GM11168 (cell line): ENCODE results near the gene NAV2.
"Not testable (repeated sequence)": the region's sequence is repeated elsewhere in the genome, so short reads cannot be mapped to it uniquely, and the experiment has no call there.

Source experiments
- in situ Hi-C: fragments of 300-500 bp; cut with MboI; formaldehyde crosslinking; loops from one replicate; pipeline ENCODE4 v1.12.0; 2022; ENCODE audit warnings: low sequenced_read_pairs; ENCODE audit not compliant: unreplicated experiment

Gene NAV2

GRCh38 chr11:19996571-19996970 lies 283.9 kb downstream of the NAV2 start:
- in situ Hi-C loops, result no loop called here

- in situ Hi-C loops, result no loop called here
Measured at GRCh38 chr11:20000022-20000350, 287.3 kb downstream of the NAV2 start.

DNA sequence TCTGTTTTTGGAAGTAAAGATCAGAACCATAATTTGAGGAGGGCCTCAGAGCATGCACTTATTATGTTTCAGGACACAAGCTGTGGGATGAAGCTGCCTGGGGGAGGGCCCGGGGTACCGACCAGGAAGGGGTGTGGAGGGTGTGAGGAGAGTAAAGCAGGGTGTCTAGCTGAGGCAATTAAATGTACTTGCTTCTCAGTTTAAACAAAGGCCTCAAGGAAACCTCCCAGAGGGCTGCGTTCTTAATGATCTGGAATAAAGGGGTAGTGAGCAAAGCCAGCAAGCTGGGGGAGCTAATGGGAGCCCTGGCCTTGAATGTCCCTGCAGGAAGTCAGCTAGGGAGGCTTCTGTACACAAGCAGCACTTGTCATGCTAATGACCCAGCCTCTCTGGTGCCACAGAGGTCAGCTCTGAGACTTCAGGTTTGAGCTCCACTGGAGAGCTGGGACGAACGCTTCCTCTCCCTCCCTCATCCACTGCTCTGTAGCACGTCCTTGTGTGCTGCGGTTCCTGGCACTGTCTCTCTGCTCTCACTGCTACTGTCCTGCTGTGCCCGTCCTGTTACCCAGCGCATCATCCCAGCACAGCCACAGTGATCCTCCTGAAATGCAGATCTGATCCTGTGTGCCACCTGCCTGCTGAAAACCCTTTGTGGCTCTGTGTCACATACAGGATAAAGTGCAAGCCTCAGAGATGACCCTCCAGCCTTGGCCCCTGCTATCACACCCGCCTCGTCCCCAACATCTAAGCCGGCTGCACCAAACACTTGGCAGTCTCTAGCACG lies 287.9 kb downstream of the NAV2 start:
- in situ Hi-C loops, result no loop called here

- in situ Hi-C loops, result no loop called here
Measured at GRCh38 chr11:20002312-20003216, 289.9 kb downstream of the NAV2 start.

- in situ Hi-C loops, result no loop called here
Measured at GRCh38 chr11:20003351-20003750, 290.7 kb downstream of the NAV2 start.

DNA sequence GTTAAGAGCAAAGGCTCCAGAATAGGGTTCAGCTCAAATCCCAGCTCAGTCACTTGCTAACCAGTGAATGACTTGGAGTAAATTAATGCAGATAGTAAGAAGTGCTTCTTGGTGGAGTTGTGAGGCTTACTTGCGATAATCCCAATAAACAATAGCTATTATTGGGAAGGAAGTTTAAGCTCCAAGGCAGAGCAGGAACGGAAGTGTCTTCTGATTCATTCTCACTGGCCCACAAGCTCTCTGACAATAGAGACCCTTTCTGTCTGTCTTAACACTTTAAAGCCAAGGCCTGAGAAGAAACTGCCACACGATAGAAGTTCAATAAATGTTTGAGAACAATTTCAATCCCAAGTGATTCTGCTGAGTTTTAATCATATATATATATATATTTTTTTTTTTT lies 292.2 kb downstream of the NAV2 start:
- in situ Hi-C loops, result no loop called here

DNA sequence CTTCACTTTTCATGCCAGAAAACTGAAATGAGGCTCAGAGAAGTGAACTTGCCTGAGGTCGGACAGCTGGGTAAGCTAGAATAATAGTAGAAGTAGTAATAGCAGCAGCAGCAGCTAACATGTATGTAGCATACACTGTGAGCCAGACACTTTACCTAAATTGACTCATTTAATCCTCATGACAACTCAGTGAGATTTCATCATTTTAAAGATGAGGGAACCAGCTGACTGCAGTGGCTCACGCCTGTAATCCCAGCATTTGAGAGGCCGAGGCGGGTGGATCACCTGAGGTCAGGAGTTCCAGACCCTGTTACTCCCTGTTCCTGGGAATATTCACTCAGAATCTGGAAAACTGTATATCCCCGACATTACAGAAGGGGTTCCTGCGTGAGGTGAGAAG lies 293.1 kb downstream of the NAV2 start:
- in situ Hi-C loops, result no loop called here

DNA sequence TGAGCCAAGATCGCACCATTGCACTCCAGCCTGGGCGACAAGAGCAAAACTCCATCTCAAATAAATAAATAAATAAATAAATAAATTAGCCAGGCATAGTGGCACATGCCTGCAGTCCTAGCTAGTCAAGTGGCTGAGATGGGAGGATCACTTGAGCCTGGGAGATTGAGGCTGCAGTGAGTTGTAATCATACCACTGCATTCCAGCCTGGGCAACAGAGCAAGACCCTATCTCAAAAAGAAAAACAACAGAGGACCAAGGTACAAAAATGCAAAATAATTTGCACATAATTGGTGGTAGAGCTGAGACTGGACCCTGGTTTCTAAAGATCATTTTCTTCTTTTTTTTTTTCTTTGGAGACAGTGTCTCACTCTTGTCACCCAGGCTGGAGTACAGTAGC lies 294.0 kb downstream of the NAV2 start:
- in situ Hi-C loops, result not testable (repeated sequence)

DNA sequence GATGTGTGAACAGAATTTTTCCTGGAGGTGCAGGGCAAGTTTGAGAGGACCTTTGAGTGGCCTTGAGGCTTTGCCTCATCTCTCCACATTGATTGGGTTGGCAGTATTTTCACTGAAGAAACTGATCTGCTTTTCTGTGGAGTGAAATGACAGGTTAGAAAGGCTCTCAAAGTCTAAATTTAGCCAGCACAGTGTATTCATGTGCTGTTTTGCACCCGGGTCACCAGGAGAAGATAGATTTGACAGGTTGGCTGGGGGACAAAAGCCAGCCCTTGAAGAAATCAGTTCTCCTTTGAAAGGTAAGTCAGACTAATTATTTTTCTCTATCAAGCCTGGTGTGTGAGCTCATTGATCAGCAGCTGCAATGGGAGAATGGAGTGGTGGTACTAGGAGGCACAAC lies 294.7 kb downstream of the NAV2 start:
- in situ Hi-C loops, result no loop called here

- in situ Hi-C loops, result no loop called here
Measured at GRCh38 chr11:20008190-20008870, 295.7 kb downstream of the NAV2 start.

GRCh38 chr11:20008871-20009644 lies 296.4 kb downstream of the NAV2 start:
- in situ Hi-C loops, result no loop called here

DNA sequence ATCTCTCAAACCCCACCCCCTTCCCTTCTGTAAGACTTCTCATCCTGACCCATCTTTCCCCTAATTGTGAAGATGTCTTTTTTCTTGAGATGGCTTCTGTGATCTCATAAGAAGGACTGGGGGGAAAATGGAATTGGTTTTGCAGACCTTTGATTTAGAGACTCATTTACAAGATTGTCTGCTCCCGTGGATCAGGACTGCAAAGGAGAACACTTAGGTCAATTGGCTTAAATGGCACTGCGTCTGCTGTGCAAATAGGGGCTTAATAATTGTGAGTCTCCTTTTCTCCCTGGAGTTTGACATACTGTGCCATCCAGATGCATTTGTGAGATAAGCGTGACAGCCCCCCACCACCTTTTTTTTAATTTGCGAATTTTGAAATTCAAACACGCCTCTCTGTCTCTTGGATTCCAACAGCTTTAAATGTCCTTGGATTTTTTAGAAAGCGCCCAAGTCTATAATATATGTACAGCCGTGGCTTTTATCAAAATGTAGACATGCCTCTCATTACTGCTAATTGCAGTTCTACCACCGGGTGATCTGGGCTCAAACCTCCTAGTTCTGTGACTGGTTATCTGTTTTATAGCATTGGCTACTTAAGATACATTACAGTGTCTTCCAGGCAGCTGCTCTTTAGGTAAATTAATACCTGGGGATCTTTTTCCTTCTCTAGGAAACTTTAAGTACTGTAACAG lies 297.7 kb downstream of the NAV2 start:
- in situ Hi-C loops, result no loop called here

GRCh38 chr11:20010851-20011225 lies 298.2 kb downstream of the NAV2 start:
- in situ Hi-C loops, result no loop called here

GRCh38 chr11:20011307-20011951 lies 298.8 kb downstream of the NAV2 start:
- in situ Hi-C loops, result no loop called here

DNA sequence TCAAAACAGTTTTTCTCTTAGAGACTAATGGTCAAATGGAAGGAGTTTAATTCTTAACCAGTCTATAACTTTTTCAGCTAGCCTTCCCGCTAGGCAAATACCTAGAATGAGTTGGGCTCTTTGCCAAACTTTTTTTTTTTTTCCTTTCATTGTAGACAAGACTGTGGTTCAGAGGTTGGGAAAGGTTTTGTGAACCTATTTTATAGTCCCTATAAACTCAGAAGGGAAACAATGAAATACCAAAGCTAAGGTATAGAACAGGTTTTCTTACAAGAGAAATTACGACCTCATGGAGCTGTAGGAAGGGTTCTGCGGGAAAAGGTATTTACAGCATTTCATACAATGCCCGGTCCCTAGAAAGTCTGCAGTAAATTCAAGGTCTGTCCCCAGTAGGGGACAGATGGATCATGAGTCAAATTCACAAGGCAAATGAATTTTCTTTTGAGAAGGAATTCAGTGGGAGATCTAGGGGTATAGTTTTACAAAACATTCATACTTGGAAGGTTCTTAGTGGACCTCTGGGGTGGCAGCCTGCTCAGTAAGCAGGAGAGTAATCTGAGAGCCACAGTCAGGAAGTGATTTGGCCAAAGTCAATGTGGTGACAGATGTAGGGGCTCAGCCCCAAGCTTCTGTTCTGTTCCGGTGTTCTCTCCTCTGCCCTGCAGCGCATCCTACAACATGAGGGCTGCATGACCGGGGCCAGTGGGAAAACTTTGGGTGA lies 300.9 kb downstream of the NAV2 start:
- in situ Hi-C loops, result no loop called here

GRCh38 chr11:20014067-20014402 lies 301.4 kb downstream of the NAV2 start:
- in situ Hi-C loops, result no loop called here

GRCh38 chr11:20015101-20015500 lies 302.5 kb downstream of the NAV2 start:
- in situ Hi-C loops, result no loop called here

DNA sequence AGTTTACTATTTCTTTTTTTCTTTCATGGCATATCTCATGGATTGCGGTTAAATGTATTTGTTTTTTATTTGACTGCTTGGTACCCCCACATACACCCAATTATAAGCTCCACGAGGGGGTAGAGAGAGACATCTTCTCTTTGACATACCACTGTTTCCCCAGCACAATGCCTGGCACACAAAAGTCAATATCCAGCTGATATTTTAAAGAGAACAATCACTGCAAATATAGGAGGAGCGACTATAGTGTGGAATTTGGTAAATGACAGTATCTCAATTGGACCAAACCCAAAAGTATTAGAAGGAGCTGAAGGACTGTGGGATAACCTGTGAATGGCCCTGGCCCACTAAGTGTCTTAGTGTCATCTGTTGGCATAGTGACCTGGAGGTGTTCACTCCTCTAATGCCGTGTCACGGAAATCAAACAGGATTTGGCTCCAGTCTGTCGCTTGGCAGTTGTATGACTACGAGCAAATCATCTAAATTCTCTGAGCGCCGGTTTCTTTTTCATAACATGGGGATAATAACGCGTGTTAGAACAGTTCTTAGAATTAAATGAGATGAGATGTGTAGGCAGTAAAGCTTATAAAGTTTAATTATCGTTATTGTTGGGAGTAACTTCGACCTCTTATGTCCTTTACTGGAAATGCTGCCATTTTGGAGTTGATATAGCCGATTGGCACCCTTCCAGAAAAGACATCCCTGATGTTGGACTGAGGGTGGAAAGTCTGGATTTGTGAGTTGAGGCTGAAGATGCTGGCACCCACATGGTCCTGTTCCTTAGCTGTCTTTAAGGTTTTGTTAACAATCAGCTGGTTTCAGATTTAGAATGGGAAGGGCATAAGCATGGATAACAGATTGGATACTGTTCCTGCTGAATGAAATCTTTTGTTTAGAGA lies 303.1 kb downstream of the NAV2 start:
- in situ Hi-C loops, result no loop called here
